ENCODE results near the gene KCNJ10. TPM values are rescaled to one million over a fixed set of nuclear protein-coding genes. Genes with fewer than 3 reads are reported as not detected.

Gene KCNJ10
- total RNA-seq, 2 experiments from 2014 or later: 0.29 TPM; not detected in 1

GRCh38 chr1:160022330-160023310 is 47.3 kb downstream of the KCNJ10 start:
- Histone ChIP-seq H4K20me1 (ENCODE audit: insufficient read depth, low read length) (no peaks in the 10 kb centered on the region), H3K9me3 (ENCODE audit: low read length) (no peaks in the 10 kb centered on the region), H3K4me2 (ENCODE audit: low read length) (no peak overlapping the region), H3K4me1 (ENCODE audit: insufficient read depth, low read length, poor library complexity, severe bottlenecking) (no peaks in the 10 kb centered on the region), H3K4me3 (ENCODE audit: low read depth, low read length, poor library complexity, severe bottlenecking) (no peak overlapping the region), H3K27ac (ENCODE audit: low read depth, low read length, poor library complexity, severe bottlenecking) (no peak overlapping the region), H3K79me2 (ENCODE audit: insufficient read depth, low read depth, low read length) (no peaks in the 10 kb centered on the region), H3K36me3 (ENCODE audit: insufficient read depth, low read length) (no peaks in the 10 kb centered on the region), H2AFZ (ENCODE audit: low read length) (no peak overlapping the region), H3K9me2 (ENCODE audit: insufficient read depth, low read length) (no peaks in the 10 kb centered on the region)
- ChIA-PET POLR2A (interaction anchor here (0.6 kb wide), 1 partner anchor 21 kb away, joined by 3 read pairs; no protein-coding TSS in a partner anchor), CTCF (ENCODE audit: unreplicated experiment) (no interaction called here)
- TF ChIP-seq EZH2phosphoT487 (IDR thresholded peaks at IDR 0.05; ENCODE audit: borderline replicate concordance, low read depth, low read length) (no peak), CTCF (conservative IDR thresholded peaks at IDR 0.05; ENCODE audit: low read length) (no peak)
- intact Hi-C loops (cut with micrococcal nuclease; ENCODE audit: unreplicated experiment): no loop called here
- no peak for DNase-seq (ENCODE audit: low spot score)
- no TSS peak for BruUV-seq (replicated peaks)

- Histone ChIP-seq H3K79me2 (ENCODE audit: insufficient read depth, low read depth, low read length) (no peaks in the 10 kb centered on the region), H3K9me3 (ENCODE audit: low read length) (no peaks in the 10 kb centered on the region), H3K9me2 (ENCODE audit: insufficient read depth, low read length) (no peaks in the 10 kb centered on the region), H3K27ac (ENCODE audit: low read depth, low read length, poor library complexity, severe bottlenecking) (no peak overlapping the region), H4K20me1 (ENCODE audit: insufficient read depth, low read length) (no peaks in the 10 kb centered on the region), H2AFZ (ENCODE audit: low read length) (no peak overlapping the region), H3K4me3 (ENCODE audit: low read depth, low read length, poor library complexity, severe bottlenecking) (no peak overlapping the region), H3K4me2 (ENCODE audit: low read length) (no peak overlapping the region), H3K4me1 (ENCODE audit: insufficient read depth, low read length, poor library complexity, severe bottlenecking) (no peaks in the 10 kb centered on the region), H3K36me3 (ENCODE audit: insufficient read depth, low read length) (no peaks in the 10 kb centered on the region)
- TF ChIP-seq CTCF (conservative IDR thresholded peaks at IDR 0.05; ENCODE audit: low read length): no peak
- TF ChIP-seq EZH2phosphoT487 (IDR thresholded peaks at IDR 0.05; ENCODE audit: borderline replicate concordance, low read depth, low read length): no peak
- DNase-seq (ENCODE audit: low spot score): no peak
- intact Hi-C loops (cut with micrococcal nuclease; ENCODE audit: unreplicated experiment): no loop called here
- BruUV-seq (replicated peaks): no TSS peak
- POLR2A ChIA-PET: interaction anchor here (2.8 kb wide), 1 partner anchor 9 kb away, joined by 9 read pairs; no protein-coding TSS in a partner anchor
- CTCF ChIA-PET (ENCODE audit: unreplicated experiment): no interaction called here
Observed at GRCh38 chr1:160021376-160022074, 48.4 kb downstream of the KCNJ10 start.
